Adipocyte (in vitro differentiated cells): Measurements from ENCODE around the gene CDC40.
"Not testable (repeated sequence)": the region's sequence is repeated elsewhere in the genome, so short reads cannot be mapped to it uniquely, and the experiment has no call there.

Experiments used
- DNase-seq: peaks from one replicate; pipeline ENCODE4 v3.0.0-alpha.2; 2015; ENCODE audit warnings: low read depth
- H3K27me3 ChIP-seq: replicated peaks from 2 replicates; pipeline ENCODE4 v1.7.0; 2013; ENCODE audit warnings: mild to moderate bottlenecking, low read length, moderate library complexity; ENCODE audit not compliant: control insufficient read depth, insufficient read depth
- H3K36me3 ChIP-seq: 2 replicates; pipeline ENCODE4 v1.7.0; 2013; ENCODE audit warnings: low read length, mild to moderate bottlenecking, moderate library complexity; ENCODE audit not compliant: control insufficient read depth, insufficient read depth, severe bottlenecking
- H3K4me1 ChIP-seq: 2 replicates; pipeline ENCODE4 v1.7.0; 2013; ENCODE audit warnings: mild to moderate bottlenecking, low read length, moderate library complexity; ENCODE audit not compliant: control insufficient read depth, insufficient read depth
- H3K4me3 ChIP-seq: 2 replicates; pipeline ENCODE4 v1.7.0; 2013; ENCODE audit warnings: mild to moderate bottlenecking, low read length, moderate library complexity
- H3K9ac ChIP-seq: 2 replicates; pipeline ENCODE4 v1.7.0; 2013; ENCODE audit warnings: mild to moderate bottlenecking, low read length, moderate library complexity
- H3K9me3 ChIP-seq: 2 replicates; pipeline ENCODE4 v1.7.0; 2013; ENCODE audit warnings: mild to moderate bottlenecking, low read length, moderate library complexity; ENCODE audit not compliant: control insufficient read depth

Gene CDC40

GRCh38 chr6:110211753-110212152 is 31.5 kb downstream of the CDC40 start:
- DNase-seq, result no peak
- Histone ChIP-seq H3K36me3 (peaks cover 86% of the 10 kb centered on the region), H3K9me3 (no peaks in the 10 kb centered on the region), H3K27me3 (no peaks in the 10 kb centered on the region), H3K9ac (no peak overlapping the region), H3K4me1 (no peaks in the 10 kb centered on the region), H3K4me3 (no peak overlapping the region)

GRCh38 chr6:110214338-110214737 is 34.1 kb downstream of the CDC40 start:
- Histone ChIP-seq H3K36me3 (peaks cover 91% of the 10 kb centered on the region), H3K4me1 (no peaks in the 10 kb centered on the region), H3K27me3 (no peaks in the 10 kb centered on the region), H3K9ac (no peak overlapping the region), H3K9me3 (no peaks in the 10 kb centered on the region), H3K4me3 (no peak overlapping the region)
- DNase-seq, result no peak

- no peak for DNase-seq
- no peak overlapping the region for H3K9ac ChIP-seq
- H3K36me3 ChIP-seq, result peaks cover 94% of the 10 kb centered on the region
- H3K4me3 ChIP-seq, result no peak overlapping the region
- H3K4me1 ChIP-seq, result no peaks in the 10 kb centered on the region
- H3K27me3 ChIP-seq, result no peaks in the 10 kb centered on the region
- no peaks in the 10 kb centered on the region for H3K9me3 ChIP-seq
Measured at GRCh38 chr6:110216140-110216539, 35.9 kb downstream of the CDC40 start.

- Histone ChIP-seq H3K9ac (no peak overlapping the region), H3K27me3 (no peaks in the 10 kb centered on the region), H3K9me3 (no peaks in the 10 kb centered on the region), H3K4me3 (no peak overlapping the region), H3K4me1 (peaks cover 8% of the 10 kb centered on the region), H3K36me3 (peaks cover 85% of the 10 kb centered on the region)
- DNase-seq, result peak; percentile 32
Measured at GRCh38 chr6:110217266-110217665, 37.0 kb downstream of the CDC40 start.

GRCh38 chr6:110221738-110222137 is 41.5 kb downstream of the CDC40 start:
- no peaks in the 10 kb centered on the region for H3K9me3 ChIP-seq
- DNase-seq, result peak; percentile 55
- H3K9ac ChIP-seq, result peak overlapping the region; percentile 12
- H3K4me3 ChIP-seq, result no peak overlapping the region
- H3K36me3 ChIP-seq, result peaks cover 78% of the 10 kb centered on the region
- no peaks in the 10 kb centered on the region for H3K27me3 ChIP-seq
- peaks cover 8% of the 10 kb centered on the region for H3K4me1 ChIP-seq

- Histone ChIP-seq H3K27me3 (no peaks in the 10 kb centered on the region), H3K4me1 (peaks cover 7% of the 10 kb centered on the region), H3K36me3 (peaks cover 66% of the 10 kb centered on the region), H3K4me3 (no peak overlapping the region), H3K9ac (no peak overlapping the region), H3K9me3 (no peaks in the 10 kb centered on the region)
- no peak for DNase-seq
Measured at GRCh38 chr6:110226261-110226660, 46.0 kb downstream of the CDC40 start.

- no peak overlapping the region for H3K4me3 ChIP-seq
- no peaks in the 10 kb centered on the region for H3K9me3 ChIP-seq
- peaks cover 25% of the 10 kb centered on the region for H3K36me3 ChIP-seq
- peak; percentile 71 for DNase-seq
- no peak overlapping the region for H3K9ac ChIP-seq
- H3K4me1 ChIP-seq, result peaks cover 19% of the 10 kb centered on the region
- H3K27me3 ChIP-seq, result no peaks in the 10 kb centered on the region
Measured at GRCh38 chr6:110232450-110232849, 52.2 kb downstream of the CDC40 start.

GRCh38 chr6:110233770-110234374 is 53.6 kb downstream of the CDC40 start:
- Histone ChIP-seq H3K9me3 (no peaks in the 10 kb centered on the region), H3K27me3 (no peaks in the 10 kb centered on the region), H3K4me1 (peaks cover 19% of the 10 kb centered on the region), H3K36me3 (peaks cover 15% of the 10 kb centered on the region), H3K9ac (peak overlapping the region; percentile 1), H3K4me3 (peak overlapping the region; percentile 46)
- DNase-seq, result peak; percentile 45

- H3K36me3 ChIP-seq, DNase-seq, H3K9ac ChIP-seq, H3K27me3 ChIP-seq, H3K9me3 ChIP-seq, H3K4me3 ChIP-seq: not testable (repeated sequence)
- peaks cover 19% of the 10 kb centered on the region for H3K4me1 ChIP-seq
Measured at GRCh38 chr6:110236007-110236406, 55.8 kb downstream of the CDC40 start.

- H3K4me1 ChIP-seq, result no peaks in the 10 kb centered on the region
- DNase-seq, result no peak
- no peaks in the 10 kb centered on the region for H3K27me3 ChIP-seq
- H3K36me3 ChIP-seq, result peaks cover 4% of the 10 kb centered on the region
- no peak overlapping the region for H3K9ac ChIP-seq
- H3K9me3 ChIP-seq, result no peaks in the 10 kb centered on the region
- H3K4me3 ChIP-seq, result no peak overlapping the region
Measured at GRCh38 chr6:110239526-110240274, 59.5 kb downstream of the CDC40 start.

- not testable (repeated sequence) for H3K36me3 ChIP-seq, H3K4me3 ChIP-seq, H3K27me3 ChIP-seq, H3K4me1 ChIP-seq, H3K9me3 ChIP-seq, DNase-seq, H3K9ac ChIP-seq
Measured at GRCh38 chr6:110244621-110245020, 64.4 kb downstream of the CDC40 start.
